GM03348 (cell line): Measurements from ENCODE around the gene GNG13.
"Not testable (repeated sequence)": the region's sequence is repeated elsewhere in the genome, so short reads cannot be mapped to it uniquely, and the experiment has no call there.

Source experiments
- DNase-seq: peaks from one replicate; pipeline ENCODE4 v3.0.0; 2012; ENCODE audit warnings: low spot score

The GNG13 gene

GRCh38 chr16:831571-832413 lies 31.3 kb upstream of the GNG13 start:
- no peak for DNase-seq

GRCh38 chr16:830871-831570 lies 30.5 kb upstream of the GNG13 start:
- DNase-seq, result no peak

GRCh38 chr16:830107-830870 lies 29.8 kb upstream of the GNG13 start:
- no peak for DNase-seq

- no peak for DNase-seq
Observed at GRCh38 chr16:828891-829290, 28.4 kb upstream of the GNG13 start.

DNA sequence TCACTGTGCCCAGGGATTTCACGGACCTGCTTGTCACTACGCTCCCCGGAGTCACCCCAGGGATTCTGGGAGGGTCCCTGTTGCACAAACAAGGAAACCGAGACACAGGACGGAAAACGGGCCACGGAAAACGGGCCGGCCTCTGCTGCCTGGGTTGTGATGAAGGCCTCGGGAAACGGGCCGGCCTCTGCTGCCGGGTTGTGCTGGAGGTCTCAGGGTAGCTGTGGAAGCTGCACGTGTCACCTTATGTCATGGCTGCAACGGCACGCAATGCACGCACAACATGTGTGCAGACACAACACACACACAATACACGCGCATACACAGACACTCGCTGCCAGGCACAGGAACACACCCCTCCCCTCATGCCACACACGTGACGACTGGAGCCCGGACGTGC lies 27.0 kb upstream of the GNG13 start:
- DNase-seq, result no peak

DNA sequence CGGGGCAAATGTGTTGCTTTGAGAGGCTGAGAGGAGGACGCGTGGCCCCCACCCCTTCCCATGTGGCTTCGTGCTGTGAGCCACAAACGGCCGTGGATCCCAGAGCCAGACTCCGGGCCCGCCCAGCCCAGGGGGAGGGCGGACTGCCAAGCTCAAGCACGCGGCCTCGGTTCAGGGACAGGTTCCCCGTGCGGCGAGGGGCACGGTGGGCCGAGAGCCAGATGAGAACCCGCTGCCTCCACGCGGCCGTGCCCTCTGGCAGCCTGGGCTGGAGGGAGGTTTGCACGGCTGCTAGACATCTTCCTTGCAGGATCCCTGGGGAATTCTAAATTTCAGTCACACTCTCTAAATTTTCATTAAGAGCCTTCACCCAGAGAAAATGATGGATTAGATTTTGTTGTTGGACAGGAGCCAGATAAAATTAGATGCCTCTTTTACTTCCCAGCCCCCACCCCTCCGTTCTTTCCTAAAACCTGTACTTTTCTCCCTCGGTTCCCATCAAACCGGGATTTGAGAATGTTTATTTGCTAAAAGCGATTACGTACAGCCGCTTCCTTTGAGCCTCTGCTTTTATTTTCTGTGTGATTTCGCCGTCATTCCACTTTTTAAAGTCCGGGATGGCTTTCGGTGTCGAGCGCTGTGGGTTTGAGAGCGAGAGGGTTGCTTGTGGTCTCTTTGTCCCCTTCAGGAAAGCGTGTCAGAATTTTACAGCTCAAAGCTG lies 25.0 kb upstream of the GNG13 start:
- DNase-seq, result peak; percentile 81

DNA sequence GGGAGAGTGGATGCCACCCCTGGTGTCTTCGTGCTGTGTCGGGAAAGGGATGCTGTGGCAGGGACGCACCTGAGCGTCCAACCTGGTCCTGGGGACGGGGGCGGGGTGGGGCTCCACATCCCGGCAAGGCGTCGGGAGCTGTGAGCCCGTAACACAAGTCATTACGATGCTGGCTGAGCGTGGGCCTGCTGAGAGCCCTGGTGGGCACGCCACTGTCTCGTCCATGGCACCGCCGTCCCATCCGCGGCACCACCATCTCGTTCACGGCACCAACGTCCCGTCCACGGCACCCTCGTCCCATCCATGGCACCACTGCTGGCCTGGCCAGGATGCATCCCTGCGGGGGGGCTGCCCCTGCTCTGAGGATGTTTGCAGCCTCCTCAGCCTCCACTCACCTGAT lies 24.1 kb upstream of the GNG13 start:
- DNase-seq, result no peak

DNA sequence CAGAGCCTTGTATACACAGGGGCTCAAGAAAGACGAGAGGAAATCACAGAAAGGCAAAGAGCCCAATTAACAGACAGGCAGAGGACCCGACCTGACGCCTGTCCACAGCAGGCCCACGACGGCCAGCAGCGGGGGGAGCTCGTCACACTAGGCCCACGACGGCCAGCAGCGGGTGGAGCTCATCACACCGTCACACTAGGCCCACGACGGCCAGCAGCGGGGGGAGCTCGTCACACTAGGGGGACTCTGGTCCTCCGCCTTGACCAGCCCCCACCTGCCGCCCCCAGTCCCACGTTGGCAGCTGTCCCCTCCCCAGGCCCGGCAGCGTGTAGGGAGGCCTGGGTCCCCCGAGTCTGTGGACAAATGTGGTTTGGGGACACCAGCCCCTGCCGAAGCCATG lies 23.7 kb upstream of the GNG13 start:
- no peak for DNase-seq

GRCh38 chr16:822909-823297 lies 22.4 kb upstream of the GNG13 start:
- DNase-seq, result no peak

GRCh38 chr16:822174-822908 lies 21.8 kb upstream of the GNG13 start:
- no peak for DNase-seq

- no peak for DNase-seq
Observed at GRCh38 chr16:821751-822150, 21.2 kb upstream of the GNG13 start.

GRCh38 chr16:820748-821147 lies 20.2 kb upstream of the GNG13 start:
- DNase-seq, result no peak

DNA sequence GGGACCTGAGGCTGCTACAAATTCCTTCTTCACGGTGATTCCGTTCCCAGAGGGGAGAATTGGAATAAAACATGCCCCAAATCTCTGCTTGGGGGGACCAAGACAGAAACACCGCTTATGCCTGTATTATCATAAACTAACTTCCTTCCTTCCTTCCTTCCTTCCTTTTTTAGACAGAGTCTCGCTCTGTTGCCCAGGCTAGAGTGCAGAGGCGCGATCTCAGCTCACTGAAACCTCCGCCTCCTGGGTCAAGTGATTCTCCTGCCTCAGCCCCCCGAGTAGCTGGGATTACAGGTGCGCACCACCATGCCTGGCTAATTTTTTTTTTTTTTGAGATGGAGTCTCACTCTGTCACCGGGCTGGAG lies 19.5 kb upstream of the GNG13 start:
- not testable (repeated sequence) for DNase-seq

- no peak for DNase-seq
Observed at GRCh38 chr16:819336-820043, 19.0 kb upstream of the GNG13 start.

DNA sequence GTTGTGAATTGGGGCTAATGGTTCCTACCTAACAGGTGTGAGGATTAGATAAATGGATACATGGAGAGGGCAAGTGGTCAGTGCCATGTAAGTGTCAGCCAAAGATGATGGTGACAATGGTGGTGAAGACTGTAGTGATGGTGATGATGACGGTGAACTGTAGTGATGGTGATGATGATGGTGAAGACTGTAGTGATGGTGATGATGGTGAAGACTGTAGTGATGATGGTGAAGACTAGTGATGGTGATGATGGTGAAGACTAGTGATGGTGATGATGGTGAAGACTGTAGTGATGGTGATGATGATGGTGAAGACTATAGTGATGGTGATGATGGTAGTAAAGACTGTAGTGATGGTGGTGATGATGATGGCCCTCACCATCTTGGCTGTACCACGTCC lies 18.1 kb upstream of the GNG13 start:
- no peak for DNase-seq

DNA sequence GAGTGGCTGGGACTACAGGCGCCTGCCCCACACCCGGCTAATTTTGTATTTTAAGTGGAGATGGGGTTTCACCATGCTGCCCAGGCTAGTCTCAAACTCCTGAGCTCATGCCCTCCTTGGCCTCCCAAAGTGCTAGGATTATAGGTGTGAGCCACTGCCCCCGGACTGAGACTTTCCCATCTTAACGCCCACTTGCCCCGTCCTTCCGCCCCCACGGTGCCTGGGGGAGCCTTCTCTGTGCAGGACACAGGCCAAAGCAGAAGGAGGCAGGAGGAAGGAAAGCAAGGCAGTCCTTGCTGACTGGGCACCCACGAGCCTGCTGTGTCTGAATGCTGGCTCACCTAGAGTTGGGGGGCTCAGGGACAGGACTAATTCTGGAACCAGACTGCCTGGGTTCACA lies 17.6 kb upstream of the GNG13 start:
- DNase-seq, result no peak

- no peak for DNase-seq
Observed at GRCh38 chr16:817001-817906, 16.7 kb upstream of the GNG13 start.

DNA sequence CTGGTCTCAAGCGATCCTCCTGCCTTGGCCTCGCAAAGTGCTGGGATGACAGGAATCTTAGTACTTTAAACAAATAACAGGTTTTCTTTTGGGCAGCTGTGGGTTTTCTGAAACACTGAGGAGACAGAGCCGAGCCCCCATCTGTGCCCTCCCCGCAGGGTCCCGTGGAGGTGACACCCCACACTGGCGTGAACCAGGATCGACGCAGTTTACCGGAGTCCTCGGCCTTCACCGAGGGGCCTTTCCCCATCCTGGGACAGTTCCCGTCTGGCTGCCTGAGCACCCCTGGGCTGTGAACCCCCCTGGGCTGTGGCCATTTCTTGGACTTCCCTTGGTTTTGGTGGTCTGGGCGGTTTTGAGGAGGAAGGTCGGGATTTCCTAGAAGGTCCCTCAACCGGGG lies 15.3 kb upstream of the GNG13 start:
- DNase-seq, result no peak

GRCh38 chr16:814974-815373 lies 14.4 kb upstream of the GNG13 start:
- peak; percentile 74 for DNase-seq

DNA sequence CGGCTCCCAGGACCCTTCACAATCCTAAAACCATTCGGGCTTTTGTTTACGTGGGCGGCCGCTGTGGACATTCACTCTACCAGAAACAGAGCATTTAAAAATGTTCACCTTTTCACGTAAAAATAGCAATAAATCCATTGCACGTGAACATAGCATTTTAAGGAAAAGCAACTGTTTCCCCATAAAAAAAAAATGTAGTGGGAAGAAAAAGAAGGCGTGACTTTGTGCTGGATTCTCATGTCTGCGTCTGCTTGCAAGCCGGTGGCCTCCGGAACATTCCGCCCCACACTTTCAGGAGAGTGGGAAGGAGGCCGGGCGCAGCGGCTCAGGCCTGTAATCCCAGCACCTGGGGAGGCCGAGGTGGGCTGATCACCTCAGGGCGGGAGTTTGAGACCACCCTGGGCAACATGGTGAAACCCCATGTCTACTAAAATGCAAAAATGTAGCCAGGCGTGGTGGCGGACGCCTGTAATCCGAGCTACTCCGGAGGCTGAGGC lies 13.4 kb upstream of the GNG13 start:
- no peak for DNase-seq
